LNCaP clone FGC (cell line): ENCODE measurements around the gene TFAP2A.

ENCODE experiments used
- DNase-seq: peaks from one replicate; pipeline ENCODE4 v3.0.0-alpha.2; 2011; ENCODE audit warnings: low read depth
- H3K4me3 ChIP-seq: 2 replicates; pipeline ENCODE4 v1.5.1; 2011; ENCODE audit warnings: mild to moderate bottlenecking, low read depth, low read length, control low read depth
- TF ChIP-seq, protein P1 (sequence below): IDR thresholded peaks from 2 replicates; pipeline ENCODE4 v1.5.1; 2012; ENCODE audit warnings: mild to moderate bottlenecking; ENCODE audit not compliant: control insufficient read depth, insufficient read depth; ENCODE audit errors: extremely low read depth

TFAP2A gene

DNA sequence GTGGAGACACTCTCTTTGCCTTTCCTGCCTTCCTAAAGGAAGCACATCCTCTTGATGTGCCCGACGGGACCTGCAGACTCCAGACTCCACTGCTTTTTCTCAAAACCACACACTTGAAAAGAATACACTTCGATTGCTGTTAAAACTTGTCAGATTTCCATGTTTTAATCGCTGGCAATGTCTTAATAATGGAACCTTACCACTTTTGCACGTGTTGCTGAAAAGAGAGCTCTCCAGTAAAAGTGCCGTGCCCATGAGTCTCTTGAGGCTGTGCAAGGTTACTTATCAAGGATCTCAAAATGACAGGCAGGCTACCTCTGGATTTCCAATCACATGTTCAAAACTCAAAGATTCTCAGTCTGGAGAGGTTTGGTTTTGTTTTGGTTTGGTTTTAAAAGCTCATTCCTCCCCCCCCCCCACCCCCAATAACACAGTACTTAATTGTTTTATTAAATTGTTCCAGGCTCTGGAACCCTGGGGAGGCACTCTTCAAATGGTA is 12.0 kb upstream of the TFAP2A start:
- DNase-seq, result no peak
- no peak overlapping the region for H3K4me3 ChIP-seq
- TF ChIP-seq, protein P1, sequence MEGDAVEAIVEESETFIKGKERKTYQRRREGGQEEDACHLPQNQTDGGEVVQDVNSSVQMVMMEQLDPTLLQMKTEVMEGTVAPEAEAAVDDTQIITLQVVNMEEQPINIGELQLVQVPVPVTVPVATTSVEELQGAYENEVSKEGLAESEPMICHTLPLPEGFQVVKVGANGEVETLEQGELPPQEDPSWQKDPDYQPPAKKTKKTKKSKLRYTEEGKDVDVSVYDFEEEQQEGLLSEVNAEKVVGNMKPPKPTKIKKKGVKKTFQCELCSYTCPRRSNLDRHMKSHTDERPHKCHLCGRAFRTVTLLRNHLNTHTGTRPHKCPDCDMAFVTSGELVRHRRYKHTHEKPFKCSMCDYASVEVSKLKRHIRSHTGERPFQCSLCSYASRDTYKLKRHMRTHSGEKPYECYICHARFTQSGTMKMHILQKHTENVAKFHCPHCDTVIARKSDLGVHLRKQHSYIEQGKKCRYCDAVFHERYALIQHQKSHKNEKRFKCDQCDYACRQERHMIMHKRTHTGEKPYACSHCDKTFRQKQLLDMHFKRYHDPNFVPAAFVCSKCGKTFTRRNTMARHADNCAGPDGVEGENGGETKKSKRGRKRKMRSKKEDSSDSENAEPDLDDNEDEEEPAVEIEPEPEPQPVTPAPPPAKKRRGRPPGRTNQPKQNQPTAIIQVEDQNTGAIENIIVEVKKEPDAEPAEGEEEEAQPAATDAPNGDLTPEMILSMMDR, result no peak

DNA sequence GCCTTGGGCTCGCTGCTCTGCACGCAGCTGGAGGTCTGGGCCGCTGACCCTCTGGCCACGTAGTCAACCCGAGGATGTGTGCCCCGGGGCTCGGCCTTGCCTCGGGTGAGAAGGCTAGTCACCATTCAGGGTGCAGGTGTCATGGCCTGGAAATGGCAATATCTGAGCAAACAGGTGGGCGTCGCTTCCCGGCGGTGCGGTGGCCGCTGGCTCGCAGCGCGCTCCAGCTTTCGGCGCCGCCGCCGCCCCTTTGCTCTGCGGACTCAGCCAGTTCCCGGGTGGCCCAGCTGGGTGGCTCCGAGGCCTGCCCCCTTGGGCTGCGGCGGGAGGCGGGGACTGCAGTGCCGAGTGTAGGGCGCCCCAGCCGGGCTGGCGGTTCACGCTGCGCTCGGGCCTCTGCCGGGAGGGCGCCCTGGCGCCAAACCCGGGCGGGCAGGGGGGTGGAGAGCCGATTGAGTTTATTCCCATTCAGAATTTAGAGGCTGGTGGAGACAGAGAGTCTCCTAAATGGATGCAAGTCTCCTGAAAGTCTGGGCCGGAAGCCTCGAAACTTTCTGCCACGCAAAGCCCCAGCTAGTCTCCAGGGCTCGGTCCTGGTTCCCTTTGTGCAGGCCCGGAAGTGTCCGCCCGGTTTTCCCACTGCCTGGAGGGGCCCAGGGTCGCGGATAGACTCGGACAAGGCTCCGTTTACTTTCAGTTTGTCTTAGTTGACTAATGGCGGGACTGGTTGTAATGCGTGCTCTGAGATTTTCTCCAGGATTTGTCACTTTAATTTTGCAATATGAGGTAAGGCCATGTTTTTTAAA is 11.3 kb upstream of the TFAP2A start:
- no peak for DNase-seq
- no peak overlapping the region for H3K4me3 ChIP-seq
- TF ChIP-seq, protein P1, result no peak

DNA sequence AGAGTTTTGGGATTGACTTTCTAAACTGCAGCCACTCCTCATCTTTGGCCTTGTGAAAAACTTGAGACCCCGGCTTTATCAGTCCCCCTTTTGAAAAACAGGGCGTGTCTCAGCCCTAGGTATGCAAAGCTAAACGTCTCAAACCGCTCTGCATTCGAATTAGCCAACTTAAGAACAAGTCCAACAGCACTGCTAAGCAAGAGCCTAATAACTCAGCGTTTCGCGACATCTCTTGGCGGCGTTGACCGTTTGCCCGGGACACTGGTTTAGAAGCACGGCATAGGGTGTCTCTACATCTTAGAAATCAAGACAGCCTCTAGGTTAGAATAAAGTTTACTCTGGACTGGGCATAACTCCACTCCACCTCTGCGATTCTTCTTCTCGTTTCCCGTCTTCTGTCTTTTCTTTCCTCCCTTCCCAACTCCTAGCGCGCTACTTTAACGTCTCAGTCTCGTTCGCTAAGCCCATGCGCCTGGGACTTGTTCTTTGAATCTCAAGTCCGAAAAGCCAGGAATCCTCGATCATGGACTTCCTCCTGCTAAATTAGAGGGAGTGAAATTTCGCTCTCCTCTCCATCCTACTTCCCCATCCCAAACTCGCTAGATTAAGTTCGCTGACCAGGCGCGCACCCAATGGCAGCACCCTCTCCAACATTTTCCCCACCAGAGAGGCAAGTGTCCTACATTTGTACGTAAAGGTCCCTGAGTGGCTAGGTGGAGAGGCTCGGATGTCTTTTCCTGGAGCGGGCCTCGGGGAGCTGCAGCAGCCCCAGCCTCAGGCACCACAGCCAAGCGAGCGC is 10.5 kb upstream of the TFAP2A start:
- DNase-seq, result no peak
- TF ChIP-seq, protein P1, result no peak
- no peak overlapping the region for H3K4me3 ChIP-seq

DNA sequence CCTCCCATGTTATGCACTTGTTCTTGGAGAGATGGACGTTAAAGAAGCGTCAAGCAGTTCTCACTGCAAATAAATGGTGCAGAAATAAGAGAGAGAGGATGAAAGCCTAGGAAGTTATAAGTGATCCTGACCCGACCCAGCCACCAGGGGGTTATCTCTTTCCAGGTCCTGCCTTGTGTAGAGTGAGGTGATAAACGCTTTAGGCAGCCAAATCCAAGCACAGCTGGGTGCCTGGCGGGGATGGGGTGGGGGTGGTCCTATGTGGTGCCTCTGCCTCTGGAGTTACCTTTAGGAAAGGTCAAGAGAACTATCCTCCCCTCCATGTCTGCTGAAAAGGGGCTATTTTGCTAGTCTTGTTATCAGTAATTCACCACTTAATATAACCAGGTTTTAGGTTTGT is 9.2 kb upstream of the TFAP2A start:
- DNase-seq, result no peak
- no peak overlapping the region for H3K4me3 ChIP-seq

DNA sequence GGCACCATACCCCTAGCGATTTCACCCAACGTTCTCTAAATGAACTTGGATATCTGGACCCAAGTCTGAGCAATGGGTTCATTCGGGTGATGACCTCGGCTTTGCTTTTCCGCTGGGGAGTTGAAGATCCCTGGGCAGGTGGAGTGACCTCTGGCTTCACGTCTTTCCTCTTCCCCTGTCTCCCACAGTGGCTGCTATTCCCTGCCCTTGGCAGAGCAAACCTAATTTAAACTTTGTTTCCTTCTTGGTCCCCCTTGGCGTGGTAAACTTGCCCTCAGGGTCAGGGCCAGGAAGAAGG is 7.8 kb upstream of the TFAP2A start:
- DNase-seq, result no peak
- TF ChIP-seq, protein P1, result no peak
- no peak overlapping the region for H3K4me3 ChIP-seq

More for the DNA sequence above, 9.2 kb upstream of the TFAP2A start:
- TF ChIP-seq, protein P1, result no peak

DNA sequence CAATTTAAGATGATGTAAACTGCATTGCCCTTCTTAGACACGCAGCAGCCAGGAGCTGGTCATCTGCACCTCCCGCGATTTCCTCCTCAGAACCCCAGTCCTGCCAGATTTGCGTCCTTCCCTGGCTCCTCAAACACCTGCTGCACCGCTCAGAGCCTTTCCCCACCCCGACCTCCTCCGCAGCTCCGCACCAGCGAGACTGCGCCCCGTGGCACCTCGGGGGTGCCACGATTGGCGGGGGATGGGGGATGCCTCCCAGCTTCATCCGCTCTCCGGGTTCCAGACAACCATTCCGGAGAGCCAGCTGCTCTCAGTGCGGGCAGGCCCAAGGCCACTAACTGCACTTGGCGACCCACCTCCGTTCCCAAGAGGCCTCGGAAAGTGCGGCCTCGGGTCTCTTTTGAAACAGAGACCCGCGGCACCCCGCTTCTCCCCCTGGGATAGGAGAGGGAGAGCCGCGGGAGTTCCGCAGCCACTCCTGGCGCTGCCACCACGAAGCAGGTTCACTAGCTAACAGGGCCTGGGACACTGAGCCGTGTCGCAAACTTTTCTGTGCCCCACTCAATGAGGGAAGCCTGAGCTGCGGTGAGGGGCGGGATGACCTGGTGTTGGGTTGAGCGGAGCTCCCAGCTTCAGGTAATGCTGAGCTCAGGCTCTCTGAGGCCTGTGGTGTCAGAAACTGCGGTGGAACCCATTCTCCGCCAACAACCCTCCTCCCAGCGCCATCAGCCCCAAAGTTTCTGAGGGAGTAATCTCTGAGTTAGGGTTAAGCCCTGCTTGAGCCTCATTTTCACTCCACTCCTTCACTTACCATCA is 7.3 kb upstream of the TFAP2A start:
- no peak overlapping the region for H3K4me3 ChIP-seq
- TF ChIP-seq, protein P1, result no peak
- DNase-seq, result no peak
